Measurements from ENCODE around the gene NKD2. TPM values are rescaled to one million over a fixed set of nuclear protein-coding genes. Genes with fewer than 3 reads are reported as not detected.

NKD2 gene
- polyA plus RNA-seq, 2 of the 4 experiments (the other 2 are of a cell fraction) = 1.2 to 4.2 TPM

- Histone ChIP-seq H3K4me1 (no peaks in the 10 kb centered on the region), H3K9me3 (no peaks in the 10 kb centered on the region), H3K4me2 (no peak overlapping the region), H3K4me3 (no peak overlapping the region), H3K27ac (no peak overlapping the region)
- CTCF ChIA-PET = interaction anchor here (0.6 to 0.9 kb wide), 4 partner anchors 19 to 1732 kb away, joined by 3 to 5 read pairs (median 3); no protein-coding TSS in a partner anchor
- TF ChIP-seq CBX2 (IDR thresholded peaks at IDR 0.05; ENCODE audit: borderline replicate concordance, low read depth) = no peak
- TF ChIP-seq, protein P1, sequence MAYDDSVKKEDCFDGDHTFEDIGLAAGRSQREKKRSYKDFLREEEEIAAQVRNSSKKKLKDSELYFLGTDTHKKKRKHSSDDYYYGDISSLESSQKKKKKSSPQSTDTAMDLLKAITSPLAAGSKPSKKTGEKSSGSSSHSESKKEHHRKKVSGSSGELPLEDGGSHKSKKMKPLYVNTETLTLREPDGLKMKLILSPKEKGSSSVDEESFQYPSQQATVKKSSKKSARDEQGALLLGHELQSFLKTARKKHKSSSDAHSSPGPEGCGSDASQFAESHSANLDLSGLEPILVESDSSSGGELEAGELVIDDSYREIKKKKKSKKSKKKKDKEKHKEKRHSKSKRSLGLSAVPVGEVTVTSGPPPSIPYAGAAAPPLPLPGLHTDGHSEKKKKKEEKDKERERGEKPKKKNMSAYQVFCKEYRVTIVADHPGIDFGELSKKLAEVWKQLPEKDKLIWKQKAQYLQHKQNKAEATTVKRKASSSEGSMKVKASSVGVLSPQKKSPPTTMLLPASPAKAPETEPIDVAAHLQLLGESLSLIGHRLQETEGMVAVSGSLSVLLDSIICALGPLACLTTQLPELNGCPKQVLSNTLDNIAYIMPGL (CRISPR knock-in tag; IDR thresholded peaks at IDR 0.05; ENCODE audit: borderline replicate concordance) = no peak
- TF ChIP-seq, protein P2, sequence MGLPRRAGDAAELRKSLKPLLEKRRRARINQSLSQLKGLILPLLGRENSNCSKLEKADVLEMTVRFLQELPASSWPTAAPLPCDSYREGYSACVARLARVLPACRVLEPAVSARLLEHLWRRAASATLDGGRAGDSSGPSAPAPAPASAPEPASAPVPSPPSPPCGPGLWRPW (IDR thresholded peaks at IDR 0.05) = no peak
- TF ChIP-seq CHD4 (IDR thresholded peaks at IDR 0.05; ENCODE audit: borderline replicate concordance) = no peak
- TF ChIP-seq PHF8 (IDR thresholded peaks at IDR 0.05; ENCODE audit: borderline replicate concordance, low read depth) = no peak
- no peak for TF ChIP-seq EHMT2 (IDR thresholded peaks at IDR 0.05; ENCODE audit: low read depth)
- TF ChIP-seq CHD2 (IDR thresholded peaks at IDR 0.05; ENCODE audit: low read length, partially characterized antibody) = no peak
- TF ChIP-seq FOXS1 (CRISPR knock-in tag; IDR thresholded peaks at IDR 0.05) = no peak
- TF ChIP-seq PBX3 (IDR thresholded peaks at IDR 0.05) = no peak
- TF ChIP-seq ZSCAN20 (CRISPR knock-in tag; IDR thresholded peaks at IDR 0.05) = no peak
- TF ChIP-seq KDM5A (IDR thresholded peaks at IDR 0.05) = no peak
- no peak for TF ChIP-seq POLR2A (IDR thresholded peaks at IDR 0.05; ENCODE audit: low read length)
- no peak for TF ChIP-seq TP53 (CRISPR knock-in tag; IDR thresholded peaks at IDR 0.05)
- no peak for TF ChIP-seq RARB (CRISPR knock-in tag; IDR thresholded peaks at IDR 0.05)
- no peak for TF ChIP-seq POLR2AphosphoS2 (conservative IDR thresholded peaks at IDR 0.05; ENCODE audit: low read length)
- 92% methylated on average over 11 of the region's 16 CpGs for WGBS (ENCODE audit: missing lambda C conversion rate)
- POLR2A ChIA-PET = no interaction called here
- DNase-seq (ENCODE audit: low read depth in 1 of 2, low spot score in 1 of 2) (no peak), ATAC-seq (no peak), FAIRE-seq (no peak)
Measured at GRCh38 chr5:1065891-1066650, 57.5 kb downstream of the NKD2 start.

DNA sequence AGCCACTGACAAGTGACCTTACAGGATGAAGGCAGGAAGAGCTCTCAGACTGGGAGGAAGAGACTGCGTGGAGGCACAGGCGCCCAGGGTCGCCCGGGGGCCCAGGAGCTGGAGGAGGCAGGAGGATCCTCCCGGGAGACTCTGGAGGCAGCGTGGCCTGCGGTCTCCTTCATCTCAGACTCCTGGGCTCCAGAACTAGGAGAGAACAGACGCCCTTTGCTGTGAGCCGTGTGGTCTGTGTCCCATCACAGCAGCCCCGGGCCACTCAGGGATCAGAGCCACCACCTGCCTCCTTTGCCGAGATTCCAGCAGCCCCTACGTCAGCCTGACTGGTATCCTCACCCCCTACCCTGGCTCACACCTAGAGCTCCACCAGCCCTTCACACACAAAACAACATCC is 58.1 kb downstream of the NKD2 start:
- 0 out of 6 replicates have a peak, but pooled peaks of 1 of the 2 experiments have one; percentile 6 for ATAC-seq
- H3K4me1 ChIP-seq = no peaks in the 10 kb centered on the region
- no peak for FAIRE-seq
- ChIA-PET CTCF (interaction anchor here (0.7 to 1.6 kb wide), 4 partner anchors 18 to 143 kb away, joined by 3 to 4 read pairs (median 3); no protein-coding TSS in a partner anchor), POLR2A (no interaction called here)
- H3K9me3 ChIP-seq = no peaks in the 10 kb centered on the region
- TF ChIP-seq RNF2 (IDR thresholded peaks at IDR 0.05; ENCODE audit: borderline replicate concordance, low read depth) = no peak
- TF ChIP-seq RCOR1 (IDR thresholded peaks at IDR 0.05; ENCODE audit: low read depth, low read length) = no peak
- TF ChIP-seq MAZ (IDR thresholded peaks at IDR 0.05; ENCODE audit: borderline replicate concordance, low read depth, low read length) = no peak
- no peak for TF ChIP-seq JUN (IDR thresholded peaks at IDR 0.05)
- no peak overlapping the region for H3K4me2 ChIP-seq
- no peak overlapping the region for H3K4me3 ChIP-seq
- no peak for DNase-seq (ENCODE audit: low read depth in 1 of 2, low spot score in 1 of 2)
- no peak overlapping the region for H3K27ac ChIP-seq
- WGBS (ENCODE audit: missing lambda C conversion rate) = 91% methylated on average over 10 of the region's 12 CpGs

All from A549 (cell line).